ENCODE measurements around the gene MUL1.
A peak's percentile ranks its signal among the peaks of the same experiment; 100 is the strongest.
"Not testable (repeated sequence)": the region's sequence is repeated elsewhere in the genome, so short reads cannot be mapped to it uniquely, and the experiment has no call there.

MUL1 gene

GRCh38 chr1:20507564-20508410 is at the start of gene MUL1:
Gene MUL1 (minus strand): TSS chr1:20508151. CDS start chr1:20508024, 127 bp downstream.
- peak; percentile 77 to 79 for DNase-seq (ENCODE audit: low read depth in 2 of 2)

- no peak for DNase-seq (ENCODE audit: low read depth in 2 of 2)
Observed at GRCh38 chr1:20555758-20556120, 47.8 kb upstream of the MUL1 start.

- no peak for DNase-seq (ENCODE audit: low read depth in 2 of 2)
Observed at GRCh38 chr1:20555025-20555757, 47.2 kb upstream of the MUL1 start.

- DNase-seq (ENCODE audit: low read depth in 2 of 2), result no peak
Observed at GRCh38 chr1:20552728-20553445, 44.9 kb upstream of the MUL1 start.

GRCh38 chr1:20551945-20552727 is 44.2 kb upstream of the MUL1 start, which contains the start of gene FAM43B:
Gene FAM43B (plus strand): TSS chr1:20552573. CDS start chr1:20552974, 401 bp downstream.
- peak; percentile 3 to 10 for DNase-seq (ENCODE audit: low read depth in 2 of 2)

- DNase-seq (ENCODE audit: low read depth in 2 of 2), result no peak
Observed at GRCh38 chr1:20551161-20551560, 43.2 kb upstream of the MUL1 start.

- no peak for DNase-seq (ENCODE audit: low read depth in 2 of 2)
Observed at GRCh38 chr1:20546637-20547036, 38.7 kb upstream of the MUL1 start.

- no peak for DNase-seq (ENCODE audit: low read depth in 2 of 2)
Observed at GRCh38 chr1:20540281-20540680, 32.3 kb upstream of the MUL1 start.

- no peak for DNase-seq (ENCODE audit: low read depth in 2 of 2)
Observed at GRCh38 chr1:20538760-20539551, 31.0 kb upstream of the MUL1 start.

GRCh38 chr1:20538227-20538626 is 30.3 kb upstream of the MUL1 start:
- DNase-seq (ENCODE audit: low read depth in 2 of 2), result no peak

- DNase-seq (ENCODE audit: low read depth in 2 of 2), result no peak
Observed at GRCh38 chr1:20534659-20535417, 26.9 kb upstream of the MUL1 start.

- no peak for DNase-seq (ENCODE audit: low read depth in 2 of 2)
Observed at GRCh38 chr1:20533635-20534034, 25.7 kb upstream of the MUL1 start.

- no peak for DNase-seq (ENCODE audit: low read depth in 2 of 2)
Observed at GRCh38 chr1:20530901-20531300, 22.9 kb upstream of the MUL1 start.

- no peak for DNase-seq (ENCODE audit: low read depth in 2 of 2)
Observed at GRCh38 chr1:20530306-20530705, 22.4 kb upstream of the MUL1 start.

GRCh38 chr1:20528221-20528620 is 20.3 kb upstream of the MUL1 start:
- no peak for DNase-seq (ENCODE audit: low read depth in 2 of 2)

GRCh38 chr1:20526267-20526666 is 18.3 kb upstream of the MUL1 start:
- no peak for DNase-seq (ENCODE audit: low read depth in 2 of 2)

- DNase-seq (ENCODE audit: low read depth in 2 of 2), result peak; percentile 54 to 60
Observed at GRCh38 chr1:20521960-20522861, 14.3 kb upstream of the MUL1 start.

GRCh38 chr1:20519609-20520262 is 11.8 kb upstream of the MUL1 start:
- not testable (repeated sequence) for DNase-seq (ENCODE audit: low read depth in 2 of 2)

All from fibroblast of skin of left quadriceps (primary cell).